SK-N-MC (cell line): ENCODE measurements around the gene GASK1A.

Experiments
- DNase-seq: peaks from one replicate; pipeline ENCODE4 v3.0.0-alpha.2; 2011; ENCODE audit warnings: low read depth, low spot score
- H3K27ac ChIP-seq: fragments of 200-600 bp; sonication (generic); 2 replicates; pipeline ENCODE4 v1.5.1; 2016; ENCODE audit warnings: mixed run types
- H3K36me3 ChIP-seq: fragments of 200-600 bp; sonication (generic); 2 replicates; pipeline ENCODE4 v1.6.1; 2017; ENCODE audit warnings: antibody characterized with exemption, low read length, mixed read lengths; ENCODE audit not compliant: insufficient read depth
- H3K4me3 ChIP-seq: fragments of 200-600 bp; sonication (generic); 2 replicates; pipeline ENCODE4 v1.5.1; 2016
- H3K9ac ChIP-seq: fragments of 200-600 bp; sonication (generic); 2 replicates; pipeline ENCODE4 v1.8.0; 2017; ENCODE audit warnings: mixed run types, mixed read lengths; ENCODE audit not compliant: insufficient read length
- H3K9me3 ChIP-seq: fragments of 200-600 bp; sonication (generic); 2 replicates; pipeline ENCODE4 v1.6.1; 2017; ENCODE audit warnings: low read depth, mild to moderate bottlenecking, antibody characterized with exemption, low read length, moderate library complexity, mixed read lengths
- EZH2 ChIP-seq: fragments of 200-600 bp; sonication (generic); IDR thresholded peaks from one replicate; pipeline ENCODE4 v1.6.1; 2017; ENCODE audit warnings: antibody characterized with exemption
- FOXP2 ChIP-seq: optimal IDR thresholded peaks from 2 replicates; pipeline ENCODE3; 2011; ENCODE audit warnings: mild to moderate bottlenecking, moderate library complexity; ENCODE audit not compliant: insufficient read depth; ENCODE audit errors: extremely low read length, control extremely low read depth
- POLR2AphosphoS5 ChIP-seq: IDR thresholded peaks from 2 replicates; pipeline ENCODE4 v1.6.1; 2012; ENCODE audit warnings: mild to moderate bottlenecking, low read depth, low read length, borderline replicate concordance

GASK1A gene

GRCh38 chr3:43089081-43089480 is 110.0 kb downstream of the GASK1A start:
- H3K36me3 ChIP-seq, result no peaks in the 10 kb centered on the region
- TF ChIP-seq POLR2AphosphoS5 (no peak), EZH2 (no peak), FOXP2 (no peak)
- H3K9ac ChIP-seq, result no peak overlapping the region
- no peak for DNase-seq
- H3K9me3 ChIP-seq, result no peaks in the 10 kb centered on the region
- no peak overlapping the region for H3K4me3 ChIP-seq
- no peak overlapping the region for H3K27ac ChIP-seq

- TF ChIP-seq EZH2 (no peak), POLR2AphosphoS5 (no peak), FOXP2 (no peak)
- Histone ChIP-seq H3K4me3 (no peak overlapping the region), H3K27ac (no peak overlapping the region), H3K36me3 (no peaks in the 10 kb centered on the region), H3K9me3 (no peaks in the 10 kb centered on the region), H3K9ac (no peak overlapping the region)
- DNase-seq, result no peak
These were observed 111.1 kb downstream of the GASK1A start for GRCh38 chr3:43090238-43090637.

- no peak overlapping the region for H3K4me3 ChIP-seq
- no peak for DNase-seq
- H3K36me3 ChIP-seq, result no peaks in the 10 kb centered on the region
- H3K9ac ChIP-seq, result no peak overlapping the region
- no peak for TF ChIP-seq POLR2AphosphoS5
- no peak for TF ChIP-seq EZH2
- TF ChIP-seq FOXP2, result no peak
- no peak overlapping the region for H3K27ac ChIP-seq
- no peaks in the 10 kb centered on the region for H3K9me3 ChIP-seq
These were observed 112.4 kb downstream of the GASK1A start for GRCh38 chr3:43091481-43091880.

- H3K9ac ChIP-seq, result no peak overlapping the region
- no peak for DNase-seq
- H3K27ac ChIP-seq, result no peak overlapping the region
- no peaks in the 10 kb centered on the region for H3K9me3 ChIP-seq
- TF ChIP-seq FOXP2 (no peak), POLR2AphosphoS5 (no peak), EZH2 (no peak)
- no peaks in the 10 kb centered on the region for H3K36me3 ChIP-seq
- no peak overlapping the region for H3K4me3 ChIP-seq
These were observed 113.9 kb downstream of the GASK1A start for GRCh38 chr3:43093006-43093405.

- Histone ChIP-seq H3K4me3 (no peak overlapping the region), H3K9me3 (no peaks in the 10 kb centered on the region), H3K9ac (no peak overlapping the region), H3K36me3 (no peaks in the 10 kb centered on the region), H3K27ac (no peak overlapping the region)
- no peak for DNase-seq
- no peak for TF ChIP-seq POLR2AphosphoS5
- TF ChIP-seq EZH2, result no peak
- no peak for TF ChIP-seq FOXP2
These were observed 114.9 kb downstream of the GASK1A start for GRCh38 chr3:43093974-43094373.

GRCh38 chr3:43094381-43094780 is 115.3 kb downstream of the GASK1A start:
- H3K36me3 ChIP-seq, result no peaks in the 10 kb centered on the region
- no peak overlapping the region for H3K4me3 ChIP-seq
- DNase-seq, result no peak
- TF ChIP-seq EZH2 (no peak), FOXP2 (no peak), POLR2AphosphoS5 (no peak)
- no peak overlapping the region for H3K9ac ChIP-seq
- no peak overlapping the region for H3K27ac ChIP-seq
- no peaks in the 10 kb centered on the region for H3K9me3 ChIP-seq

- H3K27ac ChIP-seq, result no peak overlapping the region
- DNase-seq, result no peak
- no peak overlapping the region for H3K9ac ChIP-seq
- TF ChIP-seq POLR2AphosphoS5 (no peak), EZH2 (no peak), FOXP2 (no peak)
- no peak overlapping the region for H3K4me3 ChIP-seq
- H3K36me3 ChIP-seq, result no peaks in the 10 kb centered on the region
- H3K9me3 ChIP-seq, result no peaks in the 10 kb centered on the region
These were observed 115.7 kb downstream of the GASK1A start for GRCh38 chr3:43094851-43095250.

GRCh38 chr3:43095370-43095769 is 116.3 kb downstream of the GASK1A start:
- no peak for TF ChIP-seq POLR2AphosphoS5
- TF ChIP-seq FOXP2, result no peak
- no peak for TF ChIP-seq EZH2
- DNase-seq, result no peak
- H3K36me3 ChIP-seq, result no peaks in the 10 kb centered on the region

GRCh38 chr3:43096761-43097160 is 117.7 kb downstream of the GASK1A start:
- Histone ChIP-seq H3K4me3 (no peak overlapping the region), H3K9me3 (no peaks in the 10 kb centered on the region), H3K27ac (no peak overlapping the region), H3K9ac (no peak overlapping the region), H3K36me3 (no peaks in the 10 kb centered on the region)
- TF ChIP-seq POLR2AphosphoS5, result no peak
- TF ChIP-seq EZH2, result no peak
- no peak for TF ChIP-seq FOXP2
- DNase-seq, result no peak

More at GRCh38 chr3:43095370-43095769, 116.3 kb downstream of the GASK1A start:
- Histone ChIP-seq H3K4me3 (no peak overlapping the region), H3K27ac (no peak overlapping the region), H3K9me3 (no peaks in the 10 kb centered on the region), H3K9ac (no peak overlapping the region)
